Psoas muscle (tissue), 8 donors: Measurements from ENCODE around the gene CBR3. TPM values are rescaled to one million over a fixed set of nuclear protein-coding genes. Genes with fewer than 3 reads are reported as not detected.

ENCODE experiments used
- ATAC-seq, 4 donors: fragments of 200-7000 bp; cut with Tn5 transposase; one replicate each; pipeline ENCODE4 v1.9.1; 2020; ENCODE audit warnings: moderate library complexity in 3 of 4, mild to moderate bottlenecking in 2 of 4
- DNase-seq, 2 donors: peaks; one replicate each; pipeline ENCODE4 v3.0.0-alpha.2; 2020
- H3K27ac ChIP-seq: fragments of 200-600 bp; one replicate; pipeline ENCODE4 v1.8.0; 2022
- H3K27me3 ChIP-seq, 3 donors: fragments of 200-600 bp in 1 of 3; one replicate each; pipeline versions ENCODE4 v1.6.1 to v1.8.0; 2013 to 2022; ENCODE audit warnings: low read length in 2 of 3, mild to moderate bottlenecking in 2 of 3, moderate library complexity in 1 of 3; ENCODE audit not compliant: insufficient read depth in 3 of 3
- H3K36me3 ChIP-seq, 2 donors: fragments of 200-600 bp in 1 of 2; one replicate each; pipeline versions ENCODE4 v1.6.1 to v1.8.0; 2013 to 2022; ENCODE audit warnings: low read depth in 1 of 2, mild to moderate bottlenecking in 1 of 2, moderate library complexity in 1 of 2; ENCODE audit not compliant: insufficient read depth in 1 of 2
- H3K4me1 ChIP-seq: fragments of 200-600 bp; one replicate; pipeline ENCODE4 v1.8.0; 2022
- H3K4me3 ChIP-seq: fragments of 200-600 bp; one replicate; pipeline ENCODE4 v1.8.0; 2022; ENCODE audit warnings: mild to moderate bottlenecking
- H3K9me3 ChIP-seq: fragments of 200-600 bp; one replicate; pipeline ENCODE4 v1.8.0; 2022
- WGBS, 3 donors: extraction: QIAGEN DNeasy Blood & Tissue Kit; methylation state at CpG; one replicate each; pipeline versions ENCODE4 v1.1.6 to v1.1.7; 2013; 5-methylcytosine and 5-hydroxymethylcytosine counted together
- intact Hi-C, 2 donors: fragments of 100-400 bp; cut with DNase I; formaldehyde crosslinking; loops; one replicate each; pipeline versions ENCODE4 v1.11.0 to v1.14.2; 2022
- polyA plus RNA-seq, 3 donors: library from polyadenylated mRNA; stranded (reverse); fragments of 200-250 nt; gene quantifications; one replicate each; pipeline ENCODE4 v1.2.3, GENCODE V29; 2013
- total RNA-seq, 4 donors: library from RNA; stranded (reverse); fragmentation: NEBNext Ultra II Directional in 2 of 4; extraction: Animal tissue kit (Norgen Biotek cat#: 25700) in 2 of 4; gene quantifications; one replicate each; pipeline versions ENCODE4 v1.2.1 to v1.2.4, GENCODE V29; 2021 to 2023
- TF ChIP-seq, protein P1 (sequence below): fragments of 200-600 bp; IDR thresholded peaks from one replicate; pipeline ENCODE4 v1.8.0; 2022; ENCODE audit warnings: antibody characterized with exemption
- donor health status: healthy with polysubstance abuse.
- donor health status: DM: no; HTN: no; CAD: no; lungs with moderate emphysema.
- donor health status: Bipolar disorder and iron deficiency.
- donor health status: healthy.
- donor health status: DM: yes; HTN: yes; CAD: no.
- donor health status: DM: no; HTN: no; CAD: no.
- donor health status: DM: no; HTN: no; CAD: no.
- donor health status: DM: yes; HTN: yes; CAD: no.

CBR3 gene
- total and polyA plus RNA-seq, 7 donors = 0.64 to 1.9 (median 1.4) TPM

DNA sequence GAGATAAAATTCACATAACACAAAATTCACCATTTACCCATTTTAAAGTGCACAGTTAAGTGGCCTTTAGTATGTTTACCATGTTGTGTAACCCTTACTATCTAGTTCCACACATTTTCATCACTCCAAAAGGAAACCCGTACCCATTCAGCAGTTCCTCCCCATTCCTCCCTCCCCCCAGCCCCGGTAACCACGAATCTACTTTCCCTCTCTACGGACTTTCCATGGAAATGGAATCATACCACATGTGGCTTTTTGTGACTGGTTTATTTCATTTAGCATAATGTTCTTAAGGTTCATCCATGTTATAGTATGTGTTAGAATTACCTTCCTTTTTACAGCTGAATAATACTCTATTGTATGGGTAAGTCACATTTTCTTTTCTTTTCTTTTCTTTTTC lies 32.7 kb downstream of the CBR3 start:
- DNase-seq (no peak), ATAC-seq (no peak)
- TF ChIP-seq, protein P1, sequence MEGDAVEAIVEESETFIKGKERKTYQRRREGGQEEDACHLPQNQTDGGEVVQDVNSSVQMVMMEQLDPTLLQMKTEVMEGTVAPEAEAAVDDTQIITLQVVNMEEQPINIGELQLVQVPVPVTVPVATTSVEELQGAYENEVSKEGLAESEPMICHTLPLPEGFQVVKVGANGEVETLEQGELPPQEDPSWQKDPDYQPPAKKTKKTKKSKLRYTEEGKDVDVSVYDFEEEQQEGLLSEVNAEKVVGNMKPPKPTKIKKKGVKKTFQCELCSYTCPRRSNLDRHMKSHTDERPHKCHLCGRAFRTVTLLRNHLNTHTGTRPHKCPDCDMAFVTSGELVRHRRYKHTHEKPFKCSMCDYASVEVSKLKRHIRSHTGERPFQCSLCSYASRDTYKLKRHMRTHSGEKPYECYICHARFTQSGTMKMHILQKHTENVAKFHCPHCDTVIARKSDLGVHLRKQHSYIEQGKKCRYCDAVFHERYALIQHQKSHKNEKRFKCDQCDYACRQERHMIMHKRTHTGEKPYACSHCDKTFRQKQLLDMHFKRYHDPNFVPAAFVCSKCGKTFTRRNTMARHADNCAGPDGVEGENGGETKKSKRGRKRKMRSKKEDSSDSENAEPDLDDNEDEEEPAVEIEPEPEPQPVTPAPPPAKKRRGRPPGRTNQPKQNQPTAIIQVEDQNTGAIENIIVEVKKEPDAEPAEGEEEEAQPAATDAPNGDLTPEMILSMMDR = no peak
- Histone ChIP-seq H3K36me3 (peaks cover 0 to 8% of the 10 kb centered on the region in 2 donors), H3K4me3 (no peak overlapping the region), H3K4me1 (peaks cover 18% of the 10 kb centered on the region), H3K27ac (no peak overlapping the region), H3K27me3 (no peaks in the 10 kb centered on the region), H3K9me3 (no peaks in the 10 kb centered on the region)
- WGBS, 3 donors = 93 to 96% (median 94%) methylated on average over 4 of the region's 4 CpGs
- intact Hi-C loops = no loop called here

DNA sequence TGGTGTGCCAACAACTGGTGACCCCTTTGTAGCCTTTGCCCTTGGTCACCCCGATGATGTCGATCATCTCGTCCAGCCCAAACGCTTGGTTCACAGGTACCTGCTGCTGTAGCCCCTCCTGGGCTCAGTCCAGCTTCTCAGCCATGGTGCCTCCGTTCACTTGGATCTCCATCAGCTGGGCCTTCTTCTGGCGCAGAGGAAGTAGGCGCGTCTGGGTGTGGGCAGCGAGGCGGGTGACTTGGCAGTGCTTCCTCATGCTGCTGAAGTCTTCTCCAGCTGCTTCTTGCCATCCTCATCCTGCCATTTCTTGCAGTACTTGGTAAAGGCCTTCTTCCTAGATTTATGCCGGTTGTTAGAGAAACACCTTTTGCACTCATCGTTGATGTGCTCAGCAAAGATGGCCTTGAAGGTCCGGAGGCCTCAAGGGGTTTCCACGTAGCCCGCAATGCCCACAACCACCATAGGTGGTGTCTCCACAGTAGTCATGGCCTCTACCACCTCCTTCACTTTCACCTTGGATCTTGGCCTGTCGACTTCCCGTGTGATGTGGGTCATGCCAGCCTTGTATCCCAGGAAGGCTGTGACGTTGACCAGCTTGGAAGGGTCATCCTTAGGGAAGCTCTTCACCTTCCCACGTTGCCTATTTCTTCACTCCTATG lies 34.7 kb downstream of the CBR3 start:
- DNase-seq = no peak
- intact Hi-C loops = no loop called here
- Histone ChIP-seq H3K9me3 (no peaks in the 10 kb centered on the region), H3K27ac (no peak overlapping the region), H3K27me3 (no peaks in the 10 kb centered on the region), H3K4me3 (no peak overlapping the region), H3K4me1 (peaks cover 18% of the 10 kb centered on the region), H3K36me3 (peaks cover 0 to 8% of the 10 kb centered on the region in 2 donors)
- ATAC-seq = no peak
- TF ChIP-seq, protein P1 = no peak
- WGBS, 3 donors = 91 to 95% (median 93%) methylated on average over 19 of the region's 19 CpGs

DNA sequence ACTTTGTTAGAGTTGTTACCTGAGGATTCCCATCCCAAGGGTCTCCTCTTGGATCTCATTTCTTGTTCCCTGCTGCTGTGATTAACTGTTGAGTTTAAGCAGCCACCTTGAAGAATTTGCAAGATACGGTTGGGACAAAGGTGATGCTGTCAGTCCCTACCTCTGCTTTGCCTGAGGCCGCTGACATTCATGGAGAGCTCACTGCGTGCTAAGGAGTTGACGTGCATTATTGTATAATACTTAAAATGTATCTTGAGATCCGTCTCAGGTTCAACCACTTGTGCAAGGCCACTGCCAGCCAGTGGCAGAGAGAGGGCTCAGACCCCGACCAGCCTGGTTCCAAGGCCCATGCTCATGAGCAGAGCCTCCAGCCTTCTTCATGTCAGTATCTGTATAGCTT lies 35.9 kb downstream of the CBR3 start:
- no peak for DNase-seq
- Histone ChIP-seq H3K27ac (no peak overlapping the region), H3K4me3 (no peak overlapping the region), H3K36me3 (peaks cover 0 to 8% of the 10 kb centered on the region in 2 donors), H3K9me3 (no peaks in the 10 kb centered on the region), H3K4me1 (peaks cover 18% of the 10 kb centered on the region), H3K27me3 (no peaks in the 10 kb centered on the region)
- intact Hi-C loops = no loop called here
- no peak for ATAC-seq
- TF ChIP-seq, protein P1 = no peak
- WGBS, 3 donors = 97 to 98% (median 97%) methylated on average over 6 of the region's 6 CpGs

DNA sequence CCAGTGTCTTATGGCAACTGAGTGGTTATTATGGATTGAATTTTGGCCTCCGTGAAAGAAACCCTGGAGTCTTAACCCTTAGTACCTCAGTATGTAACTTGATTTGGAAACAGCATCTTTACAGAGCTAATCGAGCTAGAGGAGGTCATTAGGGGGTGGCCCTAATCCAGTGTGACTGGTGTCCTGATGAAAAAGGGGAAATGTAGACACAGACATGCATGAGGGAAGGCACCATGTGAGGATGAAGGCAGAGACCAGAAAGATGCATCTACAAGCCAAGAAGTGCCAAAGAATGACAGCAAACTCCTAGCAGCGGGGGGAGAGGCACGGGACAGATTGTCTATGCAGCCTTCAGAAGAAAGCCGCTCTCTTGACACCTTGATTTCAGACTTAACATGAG lies 36.5 kb downstream of the CBR3 start:
- no peaks in the 10 kb centered on the region for H3K27me3 ChIP-seq
- DNase-seq (no peak), ATAC-seq (peak in 1 of 4 donors; percentile 4)
- intact Hi-C loops = no loop called here
- no peaks in the 10 kb centered on the region for H3K9me3 ChIP-seq
- WGBS, 3 donors = 63 to 71% (median 67%) methylated on average over 5 of the region's 5 CpGs
- no peak overlapping the region for H3K27ac ChIP-seq
- TF ChIP-seq, protein P1 = no peak
- H3K4me3 ChIP-seq = no peak overlapping the region
- H3K4me1 ChIP-seq = peaks cover 18% of the 10 kb centered on the region
- H3K36me3 ChIP-seq = peaks cover 0 to 8% of the 10 kb centered on the region in 2 donors
